Left ventricle myocardium inferior (tissue), 1 donor: Measurements from ENCODE around the gene NFIC. TPM values are rescaled to one million over a fixed set of nuclear protein-coding genes. Genes with fewer than 3 reads are reported as not detected.
"Not testable (repeated sequence)": the region's sequence is repeated elsewhere in the genome, so short reads cannot be mapped to it uniquely, and the experiment has no call there.

ENCODE experiments used
- DNase-seq: peaks from one replicate; pipeline ENCODE4 v3.0.0-alpha.2; 2020
- H3K27ac ChIP-seq: fragments of 200-600 bp; replicated peaks from 2 replicates; pipeline ENCODE4 v1.8.0; 2021
- H3K27me3 ChIP-seq: fragments of 200-600 bp; 2 replicates; pipeline ENCODE4 v1.8.0; 2021; ENCODE audit warnings: low read depth
- H3K36me3 ChIP-seq: fragments of 200-600 bp; 2 replicates; pipeline ENCODE4 v1.8.0; 2021
- H3K4me1 ChIP-seq: fragments of 200-600 bp; 2 replicates; pipeline ENCODE4 v1.8.0; 2021
- H3K4me3 ChIP-seq: fragments of 200-600 bp; 2 replicates; pipeline ENCODE4 v1.8.0; 2021; ENCODE audit warnings: mild to moderate bottlenecking, moderate library complexity
- H3K9me3 ChIP-seq: fragments of 200-600 bp; replicated peaks from 2 replicates; pipeline ENCODE4 v1.8.0; 2021
- intact Hi-C: fragments of 100-400 bp; cut with micrococcal nuclease; formaldehyde crosslinking; loops from one replicate; pipeline ENCODE4 v1.11.0; 2022
- total RNA-seq: library from RNA; stranded (reverse); fragmentation: NEBNext Ultra II Directional; extraction: Animal tissue kit (Norgen Biotek cat#: 25700); gene quantifications from one replicate; pipeline ENCODE4 v1.2.1, GENCODE V29; 2021
- TF ChIP-seq, protein P1 (sequence below): fragments of 200-600 bp; IDR thresholded peaks from 2 replicates; pipeline ENCODE4 v1.8.0; 2021; ENCODE audit warnings: antibody characterized with exemption, mild to moderate bottlenecking, borderline replicate concordance
- donor health status: DM: no; HTN: yes; CAD: no; lungs with severe emphysema.

Gene NFIC
- total RNA-seq, 1 donor from 2014 or later, result 145 TPM

DNA sequence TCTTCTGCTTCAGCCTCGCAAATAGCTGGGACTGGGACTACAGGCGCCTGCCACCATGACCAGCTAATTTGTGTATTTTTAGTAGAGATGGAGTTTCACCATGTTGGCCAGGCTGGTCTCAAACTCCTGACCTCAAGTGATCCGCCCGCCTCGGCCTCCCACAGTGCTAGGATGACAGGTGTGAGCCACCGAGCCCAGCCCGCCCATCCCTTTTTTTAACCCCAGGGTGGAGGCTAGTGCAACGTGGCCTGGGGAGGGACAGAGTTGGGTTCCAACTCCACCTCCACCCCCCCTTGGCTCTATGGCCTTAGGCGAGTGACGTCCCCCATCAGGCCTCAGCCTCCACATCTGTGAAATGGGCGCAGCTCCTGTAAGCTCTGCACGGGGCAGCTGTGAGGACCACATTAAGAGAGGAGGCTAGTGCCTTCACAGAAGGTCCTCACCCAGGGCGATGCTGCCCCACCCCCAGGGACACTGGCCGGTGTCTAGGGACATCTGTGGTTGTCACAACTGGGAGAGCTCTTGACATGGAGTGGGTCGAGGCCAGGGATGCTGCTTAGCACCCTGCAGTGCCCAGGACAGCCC lies 76.2 kb downstream of the NFIC start:
- intact Hi-C loops, result no loop called here
- DNase-seq, result no peak
- H3K36me3 ChIP-seq, result peaks cover 45% of the 10 kb centered on the region
- H3K4me3 ChIP-seq, result no peak overlapping the region
- no peaks in the 10 kb centered on the region for H3K27me3 ChIP-seq
- H3K27ac ChIP-seq, result peak overlapping the region; percentile 89
- peaks cover 62% of the 10 kb centered on the region for H3K4me1 ChIP-seq
- no peaks in the 10 kb centered on the region for H3K9me3 ChIP-seq
- TF ChIP-seq, protein P1, sequence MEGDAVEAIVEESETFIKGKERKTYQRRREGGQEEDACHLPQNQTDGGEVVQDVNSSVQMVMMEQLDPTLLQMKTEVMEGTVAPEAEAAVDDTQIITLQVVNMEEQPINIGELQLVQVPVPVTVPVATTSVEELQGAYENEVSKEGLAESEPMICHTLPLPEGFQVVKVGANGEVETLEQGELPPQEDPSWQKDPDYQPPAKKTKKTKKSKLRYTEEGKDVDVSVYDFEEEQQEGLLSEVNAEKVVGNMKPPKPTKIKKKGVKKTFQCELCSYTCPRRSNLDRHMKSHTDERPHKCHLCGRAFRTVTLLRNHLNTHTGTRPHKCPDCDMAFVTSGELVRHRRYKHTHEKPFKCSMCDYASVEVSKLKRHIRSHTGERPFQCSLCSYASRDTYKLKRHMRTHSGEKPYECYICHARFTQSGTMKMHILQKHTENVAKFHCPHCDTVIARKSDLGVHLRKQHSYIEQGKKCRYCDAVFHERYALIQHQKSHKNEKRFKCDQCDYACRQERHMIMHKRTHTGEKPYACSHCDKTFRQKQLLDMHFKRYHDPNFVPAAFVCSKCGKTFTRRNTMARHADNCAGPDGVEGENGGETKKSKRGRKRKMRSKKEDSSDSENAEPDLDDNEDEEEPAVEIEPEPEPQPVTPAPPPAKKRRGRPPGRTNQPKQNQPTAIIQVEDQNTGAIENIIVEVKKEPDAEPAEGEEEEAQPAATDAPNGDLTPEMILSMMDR, result no peak

DNA sequence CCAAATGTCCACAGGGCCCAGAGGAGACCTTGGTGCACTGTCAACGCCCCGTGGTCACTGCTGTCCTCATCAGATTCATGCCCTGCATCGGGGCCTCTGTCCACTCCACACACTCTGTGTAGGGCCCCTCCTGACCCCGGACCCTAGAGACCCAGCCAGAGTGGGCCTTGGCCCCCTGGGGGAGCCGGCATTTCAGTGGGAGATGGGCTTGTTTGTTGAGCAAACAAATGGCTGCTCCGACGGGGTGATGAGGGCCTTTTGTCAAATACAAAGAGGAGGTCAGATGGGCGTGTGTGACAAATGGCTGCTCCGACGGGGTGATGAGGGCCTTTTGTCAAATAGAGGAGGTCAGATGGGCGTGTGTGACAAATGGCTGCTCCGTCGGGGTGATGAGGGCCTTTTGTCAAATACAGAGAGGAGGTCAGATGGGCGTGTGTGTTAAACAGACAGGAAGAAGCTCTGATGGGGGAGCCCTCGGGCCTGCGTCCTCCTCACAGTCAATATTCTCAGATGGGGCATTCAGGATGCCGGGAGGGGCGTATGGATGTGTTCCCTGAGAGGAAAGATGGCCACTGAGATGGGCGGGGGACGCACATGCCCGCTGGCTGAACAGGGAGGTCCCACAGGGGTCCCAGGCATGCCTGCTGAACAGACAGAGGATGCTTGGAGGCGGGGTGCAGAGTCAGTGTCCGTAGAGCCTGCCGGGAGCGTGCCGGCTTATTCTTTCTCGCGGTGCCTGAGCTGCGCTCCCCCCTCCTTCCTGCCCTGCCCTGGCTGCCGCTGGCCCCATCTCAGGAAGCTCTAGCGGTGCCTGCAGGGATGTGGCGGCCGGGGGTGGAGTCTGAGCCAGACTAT lies 77.7 kb downstream of the NFIC start:
- H3K27ac ChIP-seq, result peak overlapping the region; percentile 89
- H3K4me3 ChIP-seq, result peak overlapping the region; percentile 43
- H3K27me3 ChIP-seq, result no peaks in the 10 kb centered on the region
- intact Hi-C loops, result no loop called here
- peaks cover 62% of the 10 kb centered on the region for H3K4me1 ChIP-seq
- no peaks in the 10 kb centered on the region for H3K9me3 ChIP-seq
- TF ChIP-seq, protein P1, result peak; percentile 20
- peaks cover 42% of the 10 kb centered on the region for H3K36me3 ChIP-seq
- DNase-seq, result peak; percentile 78

DNA sequence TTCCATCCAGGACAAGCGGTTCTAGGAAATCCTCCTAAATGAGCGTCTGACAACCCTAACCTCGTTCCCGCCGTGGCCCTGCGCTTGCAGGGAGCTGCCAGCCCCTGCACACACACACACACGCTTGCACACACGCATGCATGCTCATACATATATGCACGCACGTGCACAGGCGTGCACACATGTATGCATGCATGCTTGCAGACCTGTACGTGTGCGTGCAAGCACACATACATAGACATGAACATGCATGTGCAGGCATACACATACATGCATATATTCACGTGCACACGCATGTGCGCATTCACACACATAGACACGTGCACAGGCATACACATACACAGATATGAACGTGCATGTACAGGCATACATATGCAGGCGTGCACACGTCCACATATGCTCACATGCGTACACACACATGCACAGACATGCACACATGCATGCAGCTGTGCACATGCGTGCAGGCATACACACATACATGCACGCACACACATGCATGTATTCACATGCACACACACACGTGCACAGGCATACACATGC lies 78.4 kb downstream of the NFIC start:
- Histone ChIP-seq H3K9me3 (no peaks in the 10 kb centered on the region), H3K27ac (peak overlapping the region; percentile 89), H3K4me1 (peaks cover 62% of the 10 kb centered on the region), H3K27me3 (no peaks in the 10 kb centered on the region), H3K36me3 (peaks cover 48% of the 10 kb centered on the region), H3K4me3 (peak overlapping the region; percentile 32)
- TF ChIP-seq, protein P1, result no peak
- intact Hi-C loops, result no loop called here
- no peak for DNase-seq

DNA sequence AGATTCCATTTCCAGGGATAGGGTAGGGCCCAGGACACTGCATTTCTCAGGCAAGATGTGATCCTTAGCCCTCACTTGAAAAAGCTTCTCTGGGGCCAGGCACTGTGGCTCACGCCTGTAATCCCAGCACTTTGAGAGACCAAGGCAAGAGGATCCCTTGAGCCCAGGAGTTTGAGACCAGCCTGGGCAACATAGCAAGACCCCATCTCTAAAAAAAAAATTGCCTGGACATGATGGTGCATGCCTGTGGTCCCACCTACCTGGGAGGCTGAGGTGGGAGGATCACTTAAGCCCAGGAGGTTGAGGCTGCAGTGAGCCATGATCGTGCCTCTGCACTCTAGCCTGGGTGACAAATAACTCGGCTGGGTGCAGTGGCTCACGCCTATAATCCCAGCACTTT lies 80.3 kb downstream of the NFIC start:
- peak overlapping the region; percentile 89 for H3K27ac ChIP-seq
- intact Hi-C loops, DNase-seq, H3K4me3 ChIP-seq, H3K9me3 ChIP-seq, H3K27me3 ChIP-seq: not testable (repeated sequence)
- peaks cover 63% of the 10 kb centered on the region for H3K4me1 ChIP-seq
- peaks cover 54% of the 10 kb centered on the region for H3K36me3 ChIP-seq

DNA sequence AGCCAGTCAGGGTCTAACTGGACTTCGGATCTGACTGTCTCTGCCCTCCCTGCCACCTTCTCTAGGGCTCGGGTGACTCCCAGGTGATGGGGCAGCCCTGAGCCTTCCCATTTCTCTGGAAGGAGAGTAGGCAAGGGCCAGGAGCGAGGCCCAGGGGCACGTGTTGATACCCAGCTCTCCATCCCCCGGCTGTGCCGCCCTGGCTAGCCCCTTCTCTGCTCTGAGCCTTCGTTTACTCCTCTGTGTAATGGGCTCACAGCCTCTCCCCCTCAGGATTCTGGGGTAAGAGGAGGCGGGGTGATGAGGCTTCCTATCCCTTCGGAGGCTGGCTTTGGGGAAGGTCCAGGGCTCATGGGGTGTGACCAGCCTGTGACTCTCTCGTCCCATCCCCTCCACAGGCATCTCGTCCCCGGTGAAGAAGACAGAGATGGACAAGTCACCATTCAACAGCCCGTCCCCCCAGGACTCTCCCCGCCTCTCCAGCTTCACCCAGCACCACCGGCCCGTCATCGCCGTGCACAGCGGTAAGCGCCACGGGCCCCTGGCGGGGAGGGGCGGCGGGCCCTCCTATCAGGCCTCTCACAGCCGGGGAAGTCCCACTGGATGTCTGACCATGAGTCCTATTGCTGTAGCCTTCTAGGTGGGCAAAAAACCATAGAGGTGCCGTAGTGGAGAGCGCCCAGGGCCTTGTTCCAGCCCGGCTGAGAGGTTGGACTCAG lies 82.4 kb downstream of the NFIC start:
- TF ChIP-seq, protein P1, result no peak
- no peaks in the 10 kb centered on the region for H3K27me3 ChIP-seq
- no peak overlapping the region for H3K4me3 ChIP-seq
- intact Hi-C loops, result no loop called here
- no peak for DNase-seq
- peaks cover 73% of the 10 kb centered on the region for H3K36me3 ChIP-seq
- H3K4me1 ChIP-seq, result peaks cover 44% of the 10 kb centered on the region
- H3K9me3 ChIP-seq, result no peaks in the 10 kb centered on the region
- H3K27ac ChIP-seq, result no peak overlapping the region
